DOHH2 (cell line): ENCODE results near the gene SMCHD1.

Experiments used
- EZH2phosphoT487 ChIP-seq: fragments of 200-600 bp; sonication (generic); IDR thresholded peaks from 2 replicates; pipeline ENCODE4 v1.6.1; 2017; ENCODE audit warnings: borderline replicate concordance, mild to moderate bottlenecking, antibody characterized with exemption, low read length, moderate library complexity, mixed read lengths
- TF ChIP-seq, protein P1 (sequence below): fragments of 200-600 bp; sonication (generic); IDR thresholded peaks from one replicate; pipeline ENCODE4 v1.5.1; 2014; ENCODE audit warnings: antibody characterized with exemption, mild to moderate bottlenecking, low read depth, low read length; ENCODE audit not compliant: poor library complexity, severe bottlenecking

GRCh38 chr18:2707551-2708168, 52.1 kb downstream of the SMCHD1 start:
- TF ChIP-seq, protein P1, sequence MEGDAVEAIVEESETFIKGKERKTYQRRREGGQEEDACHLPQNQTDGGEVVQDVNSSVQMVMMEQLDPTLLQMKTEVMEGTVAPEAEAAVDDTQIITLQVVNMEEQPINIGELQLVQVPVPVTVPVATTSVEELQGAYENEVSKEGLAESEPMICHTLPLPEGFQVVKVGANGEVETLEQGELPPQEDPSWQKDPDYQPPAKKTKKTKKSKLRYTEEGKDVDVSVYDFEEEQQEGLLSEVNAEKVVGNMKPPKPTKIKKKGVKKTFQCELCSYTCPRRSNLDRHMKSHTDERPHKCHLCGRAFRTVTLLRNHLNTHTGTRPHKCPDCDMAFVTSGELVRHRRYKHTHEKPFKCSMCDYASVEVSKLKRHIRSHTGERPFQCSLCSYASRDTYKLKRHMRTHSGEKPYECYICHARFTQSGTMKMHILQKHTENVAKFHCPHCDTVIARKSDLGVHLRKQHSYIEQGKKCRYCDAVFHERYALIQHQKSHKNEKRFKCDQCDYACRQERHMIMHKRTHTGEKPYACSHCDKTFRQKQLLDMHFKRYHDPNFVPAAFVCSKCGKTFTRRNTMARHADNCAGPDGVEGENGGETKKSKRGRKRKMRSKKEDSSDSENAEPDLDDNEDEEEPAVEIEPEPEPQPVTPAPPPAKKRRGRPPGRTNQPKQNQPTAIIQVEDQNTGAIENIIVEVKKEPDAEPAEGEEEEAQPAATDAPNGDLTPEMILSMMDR = no peak
- TF ChIP-seq EZH2phosphoT487 = no peak
